Stimulated activated CD8-positive, alpha-beta memory T cell treated with anti-CD3 and anti-CD28 coated beads, Interleukin-15, amount 100 ng/mL, for 48 hours (primary cell): ENCODE results near the gene USPL1.
"Not testable (repeated sequence)": the region's sequence is repeated elsewhere in the genome, so short reads cannot be mapped to it uniquely, and the experiment has no call there.

ENCODE experiments used
- DNase-seq, 2 donors: peaks; one replicate each; pipeline ENCODE4 v3.0.0-alpha.2; 2020; ENCODE audit warnings: low read depth in 2 of 2

The USPL1 gene

GRCh38 chr13:30615866-30616541 is 1.7 kb upstream of the USPL1 start:
- DNase-seq: no peak

- DNase-seq: peak; percentile 9 to 20
Measured at GRCh38 chr13:30616927-30617314, 799 bp upstream of the USPL1 start.

DNA sequence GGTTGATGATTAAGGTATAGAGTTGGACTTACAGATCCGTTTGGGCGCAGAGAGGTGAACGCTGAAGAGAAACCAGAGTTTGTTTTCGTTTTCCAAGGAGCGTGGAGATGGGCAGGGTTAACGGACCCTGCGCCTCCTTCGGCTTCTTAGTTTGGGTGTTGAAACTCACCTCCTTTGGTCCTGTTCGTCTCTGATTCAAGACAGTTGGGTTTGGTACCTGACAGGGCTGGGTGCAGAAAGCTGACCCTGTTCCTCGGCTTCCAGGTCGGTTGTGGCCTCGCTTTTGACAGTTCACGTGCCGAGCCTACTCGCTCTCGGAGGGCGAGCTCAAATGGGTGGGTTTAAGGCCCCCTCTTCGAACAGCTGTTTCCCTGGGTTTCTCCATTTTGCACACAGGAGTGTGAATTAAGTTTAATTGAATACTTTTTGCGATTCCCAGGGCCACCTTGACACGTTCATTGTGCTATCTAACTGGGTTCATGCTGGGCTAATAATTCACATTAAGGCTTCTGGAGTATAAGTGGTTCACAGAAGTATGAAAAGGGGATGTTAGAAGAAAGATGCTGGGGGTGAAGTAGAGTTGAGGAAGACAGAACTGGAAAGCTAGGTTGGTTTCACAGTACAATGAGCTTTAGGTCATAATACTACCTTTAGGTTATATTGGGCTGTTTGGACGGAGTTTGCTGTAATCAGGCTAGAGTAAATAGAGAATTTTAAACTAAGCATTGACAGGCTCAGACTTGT is 638 bp downstream of the USPL1 start:
- DNase-seq: no peak

- DNase-seq: no peak
Measured at GRCh38 chr13:30618930-30619279, 1.2 kb downstream of the USPL1 start.

DNA sequence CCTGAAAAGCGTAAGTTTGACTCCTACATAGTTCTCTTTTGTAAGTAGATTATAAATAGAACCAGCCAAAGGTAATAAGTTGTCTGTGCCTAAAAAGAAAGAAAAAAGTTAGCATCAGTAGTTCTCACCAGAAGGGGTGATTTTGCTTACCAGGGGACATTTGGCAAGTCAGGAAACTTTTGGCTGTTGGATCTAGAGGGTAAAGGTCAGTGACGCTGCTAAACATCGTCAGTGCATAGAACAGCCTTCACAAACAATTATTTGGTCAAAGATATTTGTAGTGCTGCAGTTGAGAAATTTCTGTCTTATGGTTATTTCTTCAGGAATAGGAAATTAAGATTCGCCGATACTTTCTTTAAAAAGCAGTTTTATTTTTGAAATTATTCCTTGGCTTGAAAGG is 2.0 kb downstream of the USPL1 start:
- DNase-seq: no peak

- no peak for DNase-seq
Measured at GRCh38 chr13:30620941-30621340, 3.2 kb downstream of the USPL1 start.

DNA sequence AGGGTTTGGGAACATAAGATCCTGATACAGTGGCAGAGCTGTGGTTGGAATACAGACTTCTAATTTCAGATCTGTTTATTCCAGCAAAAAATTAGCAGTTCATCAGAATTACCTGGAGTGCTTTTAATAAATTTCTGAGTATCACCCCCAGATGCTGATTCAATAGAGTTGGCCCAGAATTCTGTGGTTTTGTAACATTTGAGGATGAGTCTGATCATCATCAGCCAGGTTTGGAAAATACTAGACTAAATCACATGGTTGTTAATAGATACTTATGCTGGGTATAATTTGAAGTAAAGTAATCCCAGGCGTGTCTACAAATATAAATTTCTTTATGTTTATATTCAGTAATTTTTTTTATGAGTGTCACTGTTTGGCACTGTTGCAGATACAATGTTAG is 4.8 kb downstream of the USPL1 start:
- no peak for DNase-seq

DNA sequence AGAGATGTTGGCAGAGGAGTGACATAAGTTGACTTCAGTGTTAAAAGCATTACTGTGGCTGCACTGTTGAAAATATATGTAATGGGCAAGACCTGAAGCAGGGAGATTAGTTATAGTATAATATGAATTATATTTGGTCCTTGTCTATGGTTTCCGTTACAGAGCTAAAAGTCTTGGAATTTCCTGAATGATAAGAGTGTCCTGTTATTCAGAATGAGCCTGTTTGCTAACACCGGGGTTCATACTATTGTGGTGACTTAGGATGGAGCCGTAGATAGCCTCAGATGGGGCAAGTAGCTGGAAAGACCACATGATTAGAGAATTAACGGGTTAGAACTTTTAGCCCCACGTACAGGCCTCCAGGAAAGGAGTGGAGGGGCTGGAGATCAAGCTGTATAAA is 5.7 kb downstream of the USPL1 start:
- DNase-seq: no peak

GRCh38 chr13:30624630-30625029 is 6.9 kb downstream of the USPL1 start:
- no peak for DNase-seq

GRCh38 chr13:30629527-30629926 is 11.8 kb downstream of the USPL1 start:
- DNase-seq: no peak

GRCh38 chr13:30633861-30634260 is 16.1 kb downstream of the USPL1 start:
- DNase-seq: no peak

DNA sequence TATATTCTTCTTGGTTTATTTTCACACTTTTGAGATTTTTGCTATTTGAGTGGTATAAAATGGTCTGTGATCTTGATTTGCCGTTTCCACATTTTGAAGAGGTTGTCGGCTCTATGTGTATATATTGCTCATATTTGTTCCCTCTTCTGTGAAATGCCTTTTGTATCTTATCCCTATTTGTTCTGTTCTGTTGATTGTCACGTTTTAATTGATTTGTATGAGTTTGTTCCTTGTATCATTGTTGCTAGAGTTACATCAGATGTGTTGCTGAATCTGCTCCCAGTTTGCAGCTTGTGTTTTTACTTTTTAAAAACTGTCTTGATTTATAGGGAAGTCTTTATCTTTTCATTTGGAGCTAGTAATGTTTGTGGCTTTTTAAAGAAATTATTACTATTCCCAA is 17.1 kb downstream of the USPL1 start:
- no peak for DNase-seq

DNA sequence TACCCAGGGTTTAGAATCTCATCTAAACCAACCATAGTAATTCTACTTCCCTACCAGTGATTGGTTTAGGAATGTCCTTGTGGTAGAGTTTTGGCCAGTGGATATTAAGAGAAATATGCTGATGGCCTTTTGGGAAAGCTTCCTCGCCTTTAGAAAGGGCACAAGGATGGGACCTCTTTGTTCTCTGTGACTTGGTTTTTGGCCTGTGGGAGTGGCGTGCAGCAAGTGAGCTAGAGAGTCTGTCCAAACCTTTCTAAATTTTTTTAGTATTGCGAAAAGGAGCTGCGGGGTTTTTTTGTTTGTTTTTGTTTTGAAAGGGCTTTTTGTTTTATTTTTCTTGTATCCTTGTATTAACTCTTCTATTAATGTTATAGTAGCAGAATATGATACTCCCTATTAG is 20.6 kb downstream of the USPL1 start:
- no peak for DNase-seq

GRCh38 chr13:30639671-30640070 is 22.0 kb downstream of the USPL1 start:
- DNase-seq: no peak

DNA sequence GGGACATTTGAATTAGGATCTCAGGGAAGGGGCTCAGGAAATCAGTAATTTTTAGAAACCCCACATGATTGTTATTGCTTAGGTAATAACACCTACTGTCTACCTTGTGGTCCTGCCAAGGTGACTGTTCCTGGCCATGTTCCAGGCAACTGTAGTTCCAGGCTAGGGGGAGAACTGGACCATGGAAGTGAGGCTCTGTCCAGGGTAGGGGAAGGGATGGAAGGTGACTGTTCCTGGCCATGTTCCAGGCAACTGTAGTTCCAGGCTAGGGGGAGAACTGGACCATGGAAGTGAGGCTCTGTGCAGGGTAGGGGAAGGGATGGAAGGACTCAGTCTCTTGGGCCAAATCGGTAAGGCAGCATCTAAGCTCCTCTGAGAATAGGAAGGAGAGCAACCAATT is 23.5 kb downstream of the USPL1 start:
- not testable (repeated sequence) for DNase-seq

GRCh38 chr13:30645629-30646028 is 27.9 kb downstream of the USPL1 start:
- DNase-seq: no peak

GRCh38 chr13:30647420-30647819 is 29.7 kb downstream of the USPL1 start:
- no peak for DNase-seq

DNA sequence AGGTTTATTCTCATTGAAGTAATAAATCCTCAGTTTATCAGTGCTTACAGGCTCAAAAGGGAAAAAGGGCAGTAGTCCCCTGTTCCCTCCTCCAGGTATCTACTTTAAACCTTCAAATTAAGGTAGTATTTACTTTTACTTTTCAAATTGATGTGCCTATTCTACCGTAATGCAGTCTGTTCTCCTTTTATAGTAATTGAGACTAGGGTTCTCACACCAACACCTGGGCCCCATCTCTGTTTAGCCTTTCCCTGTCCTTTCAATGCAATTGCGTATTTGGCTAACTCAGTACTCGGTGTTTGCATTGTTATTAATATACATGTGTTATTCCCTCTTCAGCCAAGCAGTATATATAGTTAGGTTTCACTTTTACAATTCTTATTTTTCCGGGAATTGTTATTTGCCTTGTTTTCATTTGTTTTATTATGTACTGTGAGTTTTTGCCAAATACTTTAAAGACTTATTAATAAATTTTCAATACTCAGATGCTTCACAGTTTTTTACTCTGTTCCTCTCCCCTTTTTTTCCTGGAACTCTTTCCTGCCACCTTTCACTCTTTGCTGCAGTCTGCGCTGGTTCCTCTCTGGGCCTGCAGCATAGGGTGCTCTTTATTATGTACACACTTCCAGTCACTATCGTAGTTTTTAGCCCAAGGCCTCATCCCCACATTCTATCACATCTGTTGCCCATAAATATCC is 30.3 kb downstream of the USPL1 start:
- DNase-seq: no peak

DNA sequence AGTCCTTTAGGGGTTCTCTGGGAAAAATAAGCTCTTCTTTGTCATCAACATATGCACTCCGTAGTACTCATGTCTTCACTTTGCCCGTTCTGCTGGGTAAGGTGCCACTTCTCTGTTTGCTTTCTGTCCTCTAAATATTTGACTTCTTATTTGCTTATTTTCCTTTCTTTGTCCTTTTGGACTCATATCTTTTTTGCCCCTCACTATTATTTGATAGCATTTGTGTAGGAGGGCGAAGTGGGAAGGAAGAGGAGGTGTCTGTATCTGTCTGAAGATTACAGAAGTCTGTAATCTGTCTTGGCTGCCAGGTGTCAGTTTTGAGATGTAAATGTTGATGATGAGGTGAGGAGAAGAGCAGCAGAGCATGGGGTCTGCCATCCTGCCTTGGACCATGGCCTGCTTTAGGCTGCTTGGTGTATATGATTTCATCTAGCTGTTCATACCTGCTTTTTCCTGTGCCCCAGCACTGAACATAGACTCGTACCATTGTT is 30.8 kb downstream of the USPL1 start:
- no peak for DNase-seq

DNA sequence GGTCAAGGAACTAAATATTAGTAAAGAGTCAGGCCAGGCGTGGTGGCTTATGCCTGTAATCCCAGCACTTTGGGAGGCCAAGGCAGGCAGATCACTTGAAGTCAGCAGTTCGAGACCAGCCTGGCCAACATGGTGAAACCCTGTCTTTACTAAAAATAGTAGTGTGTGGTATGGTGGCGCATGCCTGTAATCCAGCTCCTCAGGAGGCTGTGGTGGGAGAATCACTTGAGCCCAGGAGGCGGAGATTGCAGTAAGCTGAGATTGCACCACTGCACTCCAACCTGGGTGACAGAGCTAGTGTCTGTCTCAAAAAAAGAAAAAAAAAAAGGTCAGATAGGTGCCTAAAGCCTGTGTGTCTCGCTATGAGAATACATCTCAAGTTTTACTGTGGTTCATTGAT is 33.9 kb downstream of the USPL1 start:
- not testable (repeated sequence) for DNase-seq

DNA sequence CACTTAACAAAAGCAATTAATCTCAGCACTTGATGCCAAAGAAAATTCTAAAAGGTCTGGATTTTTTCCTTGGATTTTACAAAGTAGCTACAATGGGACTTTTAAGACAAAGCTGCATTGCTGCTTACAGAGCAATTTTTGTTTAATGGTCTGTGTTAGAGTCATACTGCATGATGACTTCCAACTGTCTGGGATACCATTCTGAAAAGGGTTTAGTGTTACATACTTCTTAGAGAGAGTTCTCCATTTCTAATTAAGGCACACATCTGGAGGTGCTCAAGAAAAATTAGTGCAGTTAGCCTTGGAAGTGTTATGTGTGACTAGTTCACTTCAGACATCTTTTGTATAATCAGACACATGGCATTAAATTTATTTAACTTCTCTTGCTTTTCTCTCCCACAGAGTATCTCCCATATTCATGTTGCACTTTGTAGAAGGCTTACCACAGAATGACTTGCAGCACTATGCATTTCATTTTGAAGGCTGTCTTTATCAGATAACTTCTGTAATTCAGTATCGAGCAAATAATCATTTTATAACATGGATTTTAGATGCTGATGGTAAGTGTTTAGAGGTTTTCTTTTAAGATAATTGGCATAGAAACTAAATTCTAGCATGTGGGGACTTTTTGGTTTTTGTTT is 35.1 kb downstream of the USPL1 start:
- no peak for DNase-seq

- no peak for DNase-seq
Measured at GRCh38 chr13:30654430-30654829, 36.7 kb downstream of the USPL1 start.
